Keratinocyte (primary cell): ENCODE data around the gene PGLYRP4.

ENCODE experiments used
- CTCF ChIP-seq, 3 experiments: IDR thresholded peaks in 1 of 3; conservative IDR thresholded peaks in 1 of 3; optimal IDR thresholded peaks in 1 of 3; 2 replicates in 2 of 3; 3 replicates in 1 of 3; pipeline versions ENCODE3 to v1.5.1; 2011; ENCODE audit warnings: low read length in 3 of 3, mild to moderate bottlenecking in 3 of 3, moderate library complexity in 2 of 3, control low read depth in 1 of 3, inconsistent platforms in 1 of 3; ENCODE audit not compliant: insufficient read depth in 2 of 3; ENCODE audit errors: extremely low read depth in 1 of 3
- EZH2 ChIP-seq: IDR thresholded peaks from one replicate; pipeline ENCODE4 v1.6.1; 2012; ENCODE audit warnings: inconsistent platforms, mild to moderate bottlenecking, low read length, moderate library complexity

GRCh38 chr1:153370146-153370545, 21.5 kb upstream of the PGLYRP4 start:
- no peak for TF ChIP-seq CTCF (optimal IDR thresholded peaks at IDR 0.05 in 1 of 3, IDR thresholded peaks at IDR 0.05 in 1 of 3, conservative IDR thresholded peaks at IDR 0.05 in 1 of 3; ENCODE audit: extremely low read depth in 1 of 3, insufficient read depth in 2 of 3, low read length in 3 of 3)
- no peak for TF ChIP-seq EZH2
